Effector memory CD4-positive, alpha-beta T cell (primary cell): ENCODE data around the gene SLC16A9.

Source experiments
- DNase-seq, 3 donors: peaks; one replicate each; pipeline ENCODE4 v3.0.0-alpha.2; 2020
- H3K27ac ChIP-seq: 2 replicates; pipeline ENCODE4 v1.7.0; 2013; ENCODE audit warnings: mild to moderate bottlenecking, low read length, moderate library complexity; ENCODE audit not compliant: insufficient read depth, poor library complexity, severe bottlenecking
- H3K27me3 ChIP-seq: replicated peaks from 2 replicates; pipeline ENCODE4 v1.7.0; 2013; ENCODE audit warnings: mild to moderate bottlenecking, low read length; ENCODE audit not compliant: insufficient read depth, control insufficient read depth, poor library complexity, severe bottlenecking
- H3K36me3 ChIP-seq: 2 replicates; pipeline ENCODE4 v1.7.0; 2013; ENCODE audit warnings: mild to moderate bottlenecking, low read length, moderate library complexity; ENCODE audit not compliant: control insufficient read depth, insufficient read depth
- H3K4me1 ChIP-seq: 2 replicates; pipeline ENCODE4 v1.7.0; 2013; ENCODE audit warnings: low read length, mild to moderate bottlenecking; ENCODE audit not compliant: control insufficient read depth, insufficient read depth, poor library complexity, severe bottlenecking
- H3K4me3 ChIP-seq: 2 replicates; pipeline ENCODE4 v1.7.0; 2013; ENCODE audit warnings: low read length, low read depth, mild to moderate bottlenecking; ENCODE audit not compliant: insufficient read depth, poor library complexity, severe bottlenecking
- H3K9me3 ChIP-seq: 2 replicates; pipeline ENCODE4 v1.7.0; 2013; ENCODE audit warnings: mild to moderate bottlenecking, low read length, moderate library complexity; ENCODE audit not compliant: control insufficient read depth

The SLC16A9 gene

GRCh38 chr10:59623133-59624121, 86.2 kb downstream of the SLC16A9 start:
- H3K36me3 ChIP-seq, result no peaks in the 10 kb centered on the region
- no peak overlapping the region for H3K4me3 ChIP-seq
- H3K4me1 ChIP-seq, result no peaks in the 10 kb centered on the region
- H3K9me3 ChIP-seq, result no peaks in the 10 kb centered on the region
- no peaks in the 10 kb centered on the region for H3K27me3 ChIP-seq
- no peak for DNase-seq
- no peak overlapping the region for H3K27ac ChIP-seq

- Histone ChIP-seq H3K9me3 (no peaks in the 10 kb centered on the region), H3K4me1 (no peaks in the 10 kb centered on the region), H3K27ac (no peak overlapping the region), H3K4me3 (no peak overlapping the region), H3K27me3 (no peaks in the 10 kb centered on the region), H3K36me3 (no peaks in the 10 kb centered on the region)
- DNase-seq, result peak in 1 of 3 donors; percentile 2
Observed at GRCh38 chr10:59622320-59623132, 87.1 kb downstream of the SLC16A9 start.

GRCh38 chr10:59621771-59622170, 87.9 kb downstream of the SLC16A9 start:
- Histone ChIP-seq H3K36me3 (no peaks in the 10 kb centered on the region), H3K27me3 (no peaks in the 10 kb centered on the region), H3K4me1 (no peaks in the 10 kb centered on the region), H3K4me3 (no peak overlapping the region), H3K27ac (no peak overlapping the region), H3K9me3 (no peaks in the 10 kb centered on the region)
- no peak for DNase-seq

GRCh38 chr10:59618666-59619065, 91.0 kb downstream of the SLC16A9 start:
- H3K4me3 ChIP-seq, result no peak overlapping the region
- DNase-seq, result no peak

GRCh38 chr10:59617996-59618395, 91.7 kb downstream of the SLC16A9 start:
- no peak overlapping the region for H3K27ac ChIP-seq
- H3K9me3 ChIP-seq, result no peaks in the 10 kb centered on the region
- H3K36me3 ChIP-seq, result no peaks in the 10 kb centered on the region
- H3K4me1 ChIP-seq, result no peaks in the 10 kb centered on the region
- DNase-seq, result no peak
- H3K4me3 ChIP-seq, result no peak overlapping the region
- no peaks in the 10 kb centered on the region for H3K27me3 ChIP-seq

More at GRCh38 chr10:59618666-59619065, 91.0 kb downstream of the SLC16A9 start:
- no peak overlapping the region for H3K27ac ChIP-seq
- H3K9me3 ChIP-seq, result no peaks in the 10 kb centered on the region
- no peaks in the 10 kb centered on the region for H3K27me3 ChIP-seq
- no peaks in the 10 kb centered on the region for H3K4me1 ChIP-seq
- no peaks in the 10 kb centered on the region for H3K36me3 ChIP-seq

DNA sequence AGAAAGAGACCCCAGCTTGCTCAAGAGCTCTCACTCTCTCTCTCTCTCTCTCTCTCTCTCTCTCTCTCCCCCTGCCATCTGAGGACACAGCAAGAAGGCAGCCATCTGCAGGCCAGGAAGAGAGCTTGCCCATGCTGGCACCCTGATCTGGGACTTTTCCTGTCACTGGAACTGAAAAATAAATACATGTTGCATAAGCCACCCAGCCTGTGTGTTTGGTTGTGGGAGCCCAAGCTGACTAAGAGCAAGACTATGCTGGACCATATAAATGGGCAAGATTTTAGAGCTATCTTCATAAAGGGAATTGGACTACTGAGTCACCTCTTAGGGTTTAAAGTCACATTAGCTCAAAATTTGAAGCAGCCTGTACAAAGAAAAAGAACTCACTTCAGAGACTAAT, 98.6 kb downstream of the SLC16A9 start:
- Histone ChIP-seq H3K9me3 (no peaks in the 10 kb centered on the region), H3K36me3 (no peaks in the 10 kb centered on the region), H3K27ac (no peak overlapping the region), H3K4me1 (no peaks in the 10 kb centered on the region), H3K27me3 (no peaks in the 10 kb centered on the region), H3K4me3 (no peak overlapping the region)
- DNase-seq, result no peak

DNA sequence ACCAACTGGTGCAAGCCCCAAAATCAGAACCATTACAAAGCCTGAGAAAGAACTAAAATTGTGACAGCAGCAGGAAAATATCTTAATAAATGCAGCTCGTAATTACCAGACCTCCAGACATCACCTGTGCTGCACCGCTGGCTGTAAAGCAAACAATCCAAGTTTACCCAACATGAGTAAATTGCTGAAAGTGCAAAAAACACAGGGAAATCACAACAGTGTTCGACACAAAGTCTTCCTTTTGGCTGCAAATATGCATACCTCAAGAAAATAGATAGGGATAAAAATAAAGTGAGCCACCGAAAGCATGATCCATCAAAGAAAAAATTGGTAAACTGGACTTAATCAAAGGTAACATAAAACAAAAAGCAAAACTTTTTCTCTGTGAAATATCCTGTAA, 101.7 kb downstream of the SLC16A9 start:
- DNase-seq, result no peak
- Histone ChIP-seq H3K9me3 (no peaks in the 10 kb centered on the region), H3K4me1 (no peaks in the 10 kb centered on the region), H3K36me3 (no peaks in the 10 kb centered on the region), H3K27ac (no peak overlapping the region), H3K27me3 (no peaks in the 10 kb centered on the region), H3K4me3 (no peak overlapping the region)

DNA sequence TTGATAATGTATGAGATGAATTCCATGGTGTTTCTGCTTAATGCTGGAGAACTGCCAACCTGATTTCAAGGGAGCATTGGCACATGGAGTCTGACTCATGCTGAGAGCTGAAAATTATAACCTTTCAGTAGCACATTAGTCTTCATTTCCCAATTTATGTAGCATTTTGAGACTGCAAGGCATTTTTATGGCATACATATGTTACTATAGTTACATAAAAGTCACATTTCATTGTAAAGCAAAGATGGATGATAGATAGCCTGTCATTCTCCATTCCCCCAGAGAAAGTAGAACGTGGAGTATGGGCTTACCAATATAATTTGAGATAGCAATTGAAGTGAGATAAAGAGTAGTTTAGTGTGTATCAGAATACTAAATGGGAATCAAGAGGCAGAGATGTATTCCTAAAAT, 103.1 kb downstream of the SLC16A9 start:
- no peak for DNase-seq
- H3K4me3 ChIP-seq, result no peak overlapping the region
- no peak overlapping the region for H3K27ac ChIP-seq

GRCh38 chr10:59601985-59602384, 107.7 kb downstream of the SLC16A9 start:
- Histone ChIP-seq H3K27me3 (no peaks in the 10 kb centered on the region), H3K4me3 (no peak overlapping the region)
- no peak for DNase-seq

More for the DNA sequence above, 103.1 kb downstream of the SLC16A9 start:
- Histone ChIP-seq H3K36me3 (no peaks in the 10 kb centered on the region), H3K9me3 (no peaks in the 10 kb centered on the region), H3K27me3 (no peaks in the 10 kb centered on the region), H3K4me1 (no peaks in the 10 kb centered on the region)

More at GRCh38 chr10:59601985-59602384, 107.7 kb downstream of the SLC16A9 start:
- H3K36me3 ChIP-seq, result no peaks in the 10 kb centered on the region
- H3K9me3 ChIP-seq, result no peaks in the 10 kb centered on the region
- H3K4me1 ChIP-seq, result no peaks in the 10 kb centered on the region
- no peak overlapping the region for H3K27ac ChIP-seq
